Inflammatory macrophage treated with lipopolysaccharide for 4 hours (primary cell): ENCODE measurements around the gene RDH5.
A peak's percentile ranks its signal among the peaks of the same experiment; 100 is the strongest.

Source experiments
- DNase-seq: peaks from one replicate; pipeline ENCODE4 v3.0.0-alpha.2; 2020

Gene RDH5

DNA sequence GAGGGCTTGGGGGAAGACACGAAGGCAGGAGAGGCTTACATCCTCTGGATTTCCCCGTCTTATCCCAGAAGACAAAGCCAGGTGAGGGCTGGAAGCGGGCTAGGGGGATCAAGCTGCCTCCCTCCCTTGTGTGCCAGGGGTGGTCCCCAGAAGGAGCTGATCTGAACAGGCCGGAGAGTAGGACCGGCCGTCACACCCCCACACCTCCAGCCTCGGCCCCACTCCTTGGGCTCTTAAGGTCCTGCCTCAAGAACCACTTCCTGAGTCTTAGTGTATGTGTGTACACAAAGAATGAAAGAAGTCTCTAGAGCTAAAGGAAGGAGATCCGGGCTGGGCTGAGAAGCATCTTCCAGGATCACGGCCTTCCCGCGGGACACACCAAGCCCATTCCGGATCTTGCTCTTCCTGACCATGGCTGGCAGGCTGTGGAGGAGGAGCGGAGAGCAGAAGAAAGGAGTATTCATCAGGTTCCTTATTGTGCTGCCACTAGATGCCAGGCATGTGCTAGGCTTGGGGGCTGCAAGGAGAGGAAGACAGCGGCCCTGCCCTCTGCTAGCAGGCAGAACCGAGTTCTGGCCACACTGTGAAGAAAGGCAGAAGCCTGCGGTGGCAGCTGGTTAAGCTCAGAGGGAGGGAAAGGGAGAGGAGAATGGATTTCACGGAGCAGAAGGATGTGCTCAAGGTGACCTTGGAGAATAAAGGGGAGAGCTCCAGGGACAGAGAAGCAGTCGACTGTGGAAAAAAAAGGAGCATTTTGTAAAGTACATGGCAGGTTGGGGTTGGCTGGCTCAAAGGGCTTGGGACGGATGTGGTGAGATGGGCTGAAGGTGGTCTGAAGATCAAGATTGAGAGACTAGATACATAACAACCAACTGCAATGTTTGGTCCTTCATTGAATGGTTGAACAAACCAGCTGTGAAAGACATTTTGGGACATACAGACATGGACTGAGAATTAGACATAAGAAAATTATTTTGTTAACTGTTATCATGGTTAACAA, 9.9 kb downstream of the RDH5 start:
- DNase-seq, result peak; percentile 65

GRCh38 chr12:55732288-55732687, 12.1 kb downstream of the RDH5 start:
- no peak for DNase-seq

GRCh38 chr12:55733021-55733555, 12.9 kb downstream of the RDH5 start:
- DNase-seq, result no peak

DNA sequence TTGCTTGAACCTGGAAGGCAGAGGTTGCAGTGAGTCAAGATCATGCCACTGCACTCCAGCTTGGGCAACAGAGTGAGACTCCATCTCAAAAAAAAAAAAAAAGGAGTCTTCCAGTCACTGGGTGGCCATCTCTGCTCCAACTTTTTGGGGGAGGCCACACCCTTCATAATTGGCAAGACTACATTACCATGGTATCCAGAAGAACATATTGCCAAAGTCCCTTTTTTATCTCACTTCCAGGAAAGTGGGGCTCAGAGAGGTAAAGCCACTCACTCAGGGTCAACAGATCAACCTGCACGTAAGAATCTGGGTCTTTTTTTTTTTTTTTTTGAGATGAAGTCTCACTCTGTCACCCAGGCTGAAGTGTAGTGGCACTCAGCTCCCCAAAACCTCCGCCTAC, 13.7 kb downstream of the RDH5 start:
- DNase-seq, result no peak

DNA sequence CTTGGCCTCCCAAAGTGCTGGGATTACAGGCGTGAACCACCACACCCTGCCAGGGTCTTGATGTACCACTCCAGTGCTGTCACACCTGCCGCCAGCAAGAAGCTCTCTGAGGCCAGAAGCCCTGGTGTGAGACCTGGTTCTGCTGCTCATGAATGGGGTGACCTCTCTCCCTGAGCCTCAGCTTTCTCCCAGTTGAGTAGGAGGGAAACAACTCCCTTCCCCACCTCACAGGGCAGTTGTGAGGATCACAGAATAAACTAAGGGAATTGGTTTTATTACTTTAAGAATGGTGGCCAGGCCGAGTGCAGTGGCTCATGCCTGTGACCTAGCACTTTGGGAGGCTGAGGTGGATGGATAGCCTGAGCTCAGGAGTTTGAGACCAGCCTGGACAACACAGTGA, 14.4 kb downstream of the RDH5 start:
- no peak for DNase-seq

DNA sequence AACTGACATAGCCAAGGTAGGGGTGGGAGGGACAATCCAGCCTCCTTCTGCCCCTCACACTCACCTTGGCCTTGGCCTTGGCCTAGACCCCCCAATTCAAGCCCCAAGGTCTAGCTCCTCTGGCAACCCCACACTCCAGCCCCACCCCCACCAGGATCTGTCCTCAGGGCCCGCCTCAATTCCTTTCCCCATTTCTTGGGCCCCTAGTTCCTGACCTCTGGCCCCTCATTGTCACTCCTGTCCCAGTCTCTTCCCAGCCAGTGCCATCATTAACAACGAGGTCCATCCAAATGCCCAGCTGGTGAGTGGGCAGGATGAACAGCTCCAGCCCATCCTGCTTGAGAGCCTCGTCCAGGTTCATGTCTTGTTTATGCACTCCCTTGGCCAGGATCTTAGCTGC, 15.9 kb downstream of the RDH5 start:
- DNase-seq, result no peak

GRCh38 chr12:55736780-55737580, 16.8 kb downstream of the RDH5 start:
- peak; percentile 70 for DNase-seq

- no peak for DNase-seq
Observed at GRCh38 chr12:55737581-55738122, 17.5 kb downstream of the RDH5 start.

- peak; percentile 88 for DNase-seq
Observed at GRCh38 chr12:55738123-55739024, 18.2 kb downstream of the RDH5 start.

DNA sequence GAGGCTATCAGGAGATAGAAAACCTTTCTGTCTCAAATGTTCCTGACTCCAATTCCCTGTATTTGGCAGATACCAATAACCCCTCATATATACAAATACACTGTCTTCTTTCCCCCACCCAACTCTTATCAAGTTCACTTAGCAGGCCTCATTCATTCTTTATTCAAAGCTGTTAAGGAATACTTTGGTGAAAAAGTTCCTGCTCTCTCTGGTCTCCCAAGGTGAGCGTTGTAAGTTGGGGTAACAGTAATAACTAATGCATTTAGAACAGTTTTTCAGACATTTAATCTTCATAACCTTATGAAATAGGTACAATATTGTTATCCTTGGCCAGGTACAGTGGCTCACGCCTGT, 18.8 kb downstream of the RDH5 start:
- no peak for DNase-seq

DNA sequence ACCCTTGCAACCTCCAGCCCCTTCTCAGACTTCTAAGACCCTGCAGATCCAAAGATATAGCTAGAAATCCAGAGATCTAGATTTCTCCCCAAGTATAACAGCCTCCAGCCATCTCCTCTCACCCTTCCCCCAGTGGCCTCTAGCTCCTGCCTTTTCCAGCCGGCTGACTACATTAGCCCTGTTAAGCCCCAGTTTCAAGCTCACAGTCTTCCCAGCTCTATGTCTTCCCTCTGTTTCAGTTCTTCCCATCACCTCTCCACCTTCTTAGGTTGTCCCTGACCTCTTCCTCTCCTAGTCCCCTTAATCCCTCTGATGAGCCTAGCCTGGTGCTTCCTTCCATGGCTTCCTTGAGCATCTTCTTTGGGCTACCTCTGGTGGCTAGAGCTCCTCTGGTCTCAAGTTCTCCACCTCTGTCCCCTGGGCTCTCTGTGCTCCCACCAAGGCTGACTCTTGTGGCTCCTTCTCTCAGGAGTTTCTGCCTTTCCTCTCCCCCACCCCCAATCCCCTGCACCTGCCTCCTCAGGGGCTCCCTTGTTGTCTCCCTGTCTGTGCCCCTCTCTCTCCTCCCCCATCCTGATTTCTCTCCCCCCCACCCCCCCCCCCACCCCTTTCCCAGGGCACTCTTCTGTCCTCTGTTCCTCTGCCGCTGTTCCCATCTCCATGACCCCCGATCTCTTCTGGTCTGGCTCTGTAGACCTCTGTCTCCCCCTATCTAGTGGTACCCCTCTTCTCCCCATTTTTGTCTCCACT, 21.9 kb downstream of the RDH5 start:
- no peak for DNase-seq

- peak; percentile 20 for DNase-seq
Observed at GRCh38 chr12:55742719-55743405, 22.7 kb downstream of the RDH5 start, which contains the start of gene GDF11. TSS of gene GDF11 (plus strand) at chr12:55743122. CDS start at chr12:55743317, 195 bp downstream.

GRCh38 chr12:55743406-55744339, 23.5 kb downstream of the RDH5 start:
- DNase-seq, result peak; percentile 58

- DNase-seq, result no peak
Observed at GRCh38 chr12:55744340-55745030, 24.3 kb downstream of the RDH5 start.

- DNase-seq, result no peak
Observed at GRCh38 chr12:55745361-55746173, 25.4 kb downstream of the RDH5 start.

GRCh38 chr12:55746174-55746912, 26.1 kb downstream of the RDH5 start:
- no peak for DNase-seq

GRCh38 chr12:55746913-55747231, 26.7 kb downstream of the RDH5 start:
- DNase-seq, result no peak
